GM21367 (cell line): ENCODE measurements around the gene LOXHD1.

Source experiments
- ATAC-seq: cut with Tn5 transposase; IDR thresholded peaks from one replicate; pipeline ENCODE4 v1.9.1; 2021; ENCODE audit not compliant: unreplicated experiment

The LOXHD1 gene

DNA sequence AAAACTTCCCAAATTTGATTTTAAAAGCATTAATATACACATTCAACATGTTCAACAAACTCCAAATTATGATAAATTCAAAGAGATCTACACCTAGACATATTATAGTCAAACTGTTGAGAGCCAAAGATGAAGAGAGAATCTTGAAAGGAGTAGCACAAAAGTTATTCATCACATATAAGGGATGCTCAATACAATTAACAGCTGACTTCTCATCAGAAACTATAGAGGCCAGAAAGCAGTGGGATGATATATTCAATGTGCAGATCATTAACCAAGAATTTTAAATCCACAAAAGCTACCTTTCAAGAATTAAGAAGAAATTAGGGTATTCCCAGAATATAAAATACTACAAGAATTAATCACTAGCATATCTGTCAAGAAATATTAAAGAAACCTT is 75.4 kb downstream of the LOXHD1 start:
- ATAC-seq: no peak

DNA sequence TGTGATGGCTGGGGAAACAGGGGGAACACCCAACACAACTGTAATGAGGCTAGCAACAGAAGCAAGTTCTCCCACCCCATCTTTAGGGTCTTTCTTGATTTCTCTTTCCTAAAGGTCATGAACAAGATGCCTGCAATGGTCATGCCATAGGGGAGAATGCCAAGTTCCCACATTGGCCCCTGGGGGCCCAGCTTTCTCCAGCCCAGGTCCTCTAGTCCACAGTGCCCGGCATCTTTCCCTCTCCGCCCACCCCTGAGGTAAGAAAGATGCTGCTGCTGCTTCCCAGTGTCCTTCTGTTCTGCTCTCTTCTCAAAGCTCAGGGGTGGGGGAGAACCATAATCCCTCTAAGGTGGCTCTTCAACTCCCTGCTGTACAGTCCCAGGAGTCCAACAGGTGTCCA is 78.0 kb downstream of the LOXHD1 start:
- ATAC-seq: no peak

DNA sequence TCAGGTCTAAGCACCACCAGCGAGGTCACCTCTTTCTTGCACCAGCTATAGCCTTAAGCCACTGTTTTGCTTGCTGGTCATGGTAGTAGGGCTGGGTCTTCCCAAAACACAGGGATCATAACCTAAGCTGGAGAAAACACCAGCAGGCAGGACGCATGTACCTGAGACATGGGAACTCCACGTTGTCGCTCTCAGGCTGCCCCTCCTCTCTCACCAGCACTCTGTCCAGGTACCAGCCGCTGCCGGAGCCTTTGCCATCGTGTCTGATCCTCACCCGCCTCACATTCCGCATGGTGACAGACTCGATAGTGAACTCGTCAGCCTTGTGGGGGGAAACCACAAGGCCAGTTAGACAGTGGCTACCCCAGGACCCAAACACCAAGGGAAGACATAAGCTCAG is 79.5 kb downstream of the LOXHD1 start:
- ATAC-seq: no peak

DNA sequence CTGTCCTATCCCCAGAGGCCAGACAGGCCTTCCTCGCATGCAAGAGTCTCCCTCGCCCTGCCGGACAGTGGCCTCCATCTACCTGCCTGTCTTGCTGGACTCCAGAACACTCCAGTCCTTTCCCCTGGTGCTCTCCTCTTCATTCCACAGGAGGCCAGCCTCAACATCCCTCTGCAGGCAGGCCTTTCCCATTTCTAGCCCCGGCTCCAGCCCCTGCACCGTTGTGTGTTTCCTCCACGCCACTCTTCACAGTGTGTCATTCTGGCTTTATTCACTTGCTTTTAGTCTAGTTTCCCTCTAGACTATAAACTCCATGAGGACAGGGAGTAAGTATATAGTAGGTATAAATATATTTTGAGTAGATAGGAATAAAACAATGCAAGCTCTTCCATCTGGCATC is 81.2 kb downstream of the LOXHD1 start:
- ATAC-seq: no peak

DNA sequence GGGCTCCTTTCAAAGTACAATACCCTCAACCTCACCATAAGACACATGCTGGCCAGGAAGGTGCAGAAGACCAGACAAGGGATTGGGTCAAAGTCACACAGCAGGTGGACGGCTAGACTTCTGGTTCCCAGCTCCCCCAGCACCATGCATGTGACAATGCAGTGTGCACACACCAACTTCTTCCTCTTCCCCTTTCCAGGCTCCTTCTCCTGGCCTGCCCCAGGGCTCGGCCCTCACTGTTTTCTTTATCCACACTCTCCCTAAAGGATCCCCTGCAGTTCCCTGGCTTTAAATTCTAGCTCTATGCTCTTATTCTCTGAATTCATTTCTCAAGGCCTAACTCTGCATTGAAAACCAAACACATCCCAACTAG is 82.3 kb downstream of the LOXHD1 start:
- no peak for ATAC-seq

DNA sequence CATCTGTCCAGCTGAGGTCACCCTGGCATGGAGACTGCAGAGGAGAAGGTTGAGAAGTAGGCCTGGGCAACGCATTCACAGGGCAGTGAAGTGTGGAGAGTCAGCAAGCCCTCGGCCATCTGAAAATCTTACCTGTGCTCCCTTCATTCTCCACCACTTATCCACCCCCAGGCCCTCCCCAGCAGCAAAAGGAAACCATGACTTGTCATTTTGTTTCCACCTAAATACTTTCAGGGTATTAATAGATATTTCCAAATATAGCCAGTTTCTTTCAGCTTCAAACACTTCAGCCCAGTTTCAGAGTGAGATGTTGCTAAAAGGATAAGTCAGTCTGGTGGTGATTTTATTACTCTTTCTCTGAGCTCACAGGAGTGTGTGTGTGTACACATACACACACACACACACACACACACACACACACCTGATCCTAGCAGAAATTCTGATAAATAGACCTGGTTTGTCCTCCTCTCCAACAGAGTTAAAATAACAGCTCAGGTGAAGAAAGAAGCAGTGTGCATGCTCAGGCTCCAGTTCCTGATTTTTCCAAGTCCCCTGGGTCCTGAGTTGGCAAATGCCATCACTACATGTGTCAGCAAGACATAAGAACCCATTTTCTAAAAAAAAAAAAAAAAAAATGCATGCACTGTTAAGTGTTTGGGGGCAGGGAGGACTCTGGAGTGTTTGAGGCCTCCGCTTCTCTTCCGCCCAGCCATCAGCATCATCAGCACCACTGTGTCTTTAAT is 82.8 kb downstream of the LOXHD1 start:
- ATAC-seq: peak; percentile 59

DNA sequence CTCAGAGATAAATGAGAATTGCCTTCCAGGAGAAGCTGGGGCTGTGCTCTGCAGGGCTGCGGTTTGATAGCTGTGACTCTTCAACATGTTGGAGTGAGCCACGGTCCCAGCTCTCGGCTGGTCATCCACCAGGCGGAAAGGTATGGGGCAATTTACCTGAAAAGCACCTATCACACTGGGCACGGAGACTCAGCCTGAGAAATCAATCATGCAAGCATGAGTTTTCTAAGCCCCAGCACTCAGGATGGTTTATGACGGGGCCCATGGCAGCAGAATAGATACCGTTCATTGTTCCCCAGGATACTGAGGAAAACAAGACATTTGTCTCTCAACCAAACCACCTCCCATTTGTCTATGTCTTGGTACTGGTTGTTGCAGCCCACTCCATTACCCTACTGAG is 83.9 kb downstream of the LOXHD1 start:
- ATAC-seq: no peak

DNA sequence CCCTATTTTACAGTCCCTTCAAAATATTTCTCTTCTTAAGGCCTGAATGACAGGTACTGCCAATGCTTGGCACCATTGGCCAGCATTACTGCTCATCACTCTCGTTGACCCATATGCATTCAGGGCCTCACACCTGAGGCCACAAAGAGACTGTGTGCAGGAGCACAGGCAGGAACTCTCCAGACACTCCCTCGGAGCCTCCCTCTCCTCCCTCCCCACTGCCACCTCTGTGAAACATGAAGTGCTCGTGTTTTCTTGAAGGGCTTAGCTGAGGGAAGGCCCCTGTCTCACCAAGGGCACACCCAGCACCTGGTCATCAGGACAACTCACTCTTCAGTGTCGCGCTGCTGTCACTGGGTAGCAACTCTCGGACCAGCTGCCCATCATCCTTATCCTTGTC is 85.3 kb downstream of the LOXHD1 start:
- no peak for ATAC-seq

DNA sequence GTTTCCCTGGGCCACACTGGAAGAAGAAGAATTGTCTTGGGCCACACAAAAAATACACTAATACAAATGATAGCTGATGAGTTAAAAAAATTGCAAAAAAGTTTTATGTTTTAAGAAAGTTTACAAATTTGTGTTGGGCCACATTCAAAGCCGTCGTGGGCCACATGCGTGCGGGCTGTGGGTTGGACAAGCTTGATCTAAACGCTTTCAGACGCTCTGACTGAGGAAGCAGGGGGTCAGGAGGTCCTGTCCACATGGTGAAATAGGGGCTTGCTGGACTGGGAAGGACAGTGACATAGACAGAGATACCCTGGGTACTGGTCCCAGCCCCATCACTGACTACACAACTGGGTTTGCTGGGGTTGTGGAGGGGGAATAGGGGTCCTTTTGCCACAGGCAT is 86.4 kb downstream of the LOXHD1 start:
- no peak for ATAC-seq

DNA sequence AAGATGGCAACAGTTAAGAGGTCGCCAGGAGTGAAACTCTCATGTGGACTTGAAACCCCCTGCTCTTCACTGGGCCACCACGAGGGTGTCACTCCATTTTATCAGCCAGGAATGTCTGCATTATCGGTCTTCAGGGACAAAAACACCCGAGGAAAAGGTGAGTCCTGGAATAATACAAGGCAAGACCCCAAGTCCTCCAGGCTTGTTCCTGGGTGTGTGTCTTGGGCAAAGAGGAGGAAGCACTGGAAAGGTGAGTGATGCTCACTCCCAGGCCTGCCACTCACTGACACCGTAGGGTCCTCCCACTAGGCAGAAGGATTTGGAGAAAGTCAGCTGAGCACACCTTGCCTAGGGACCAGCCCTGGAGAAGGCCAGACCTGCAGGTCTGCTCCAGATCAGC is 86.9 kb downstream of the LOXHD1 start:
- ATAC-seq: no peak

DNA sequence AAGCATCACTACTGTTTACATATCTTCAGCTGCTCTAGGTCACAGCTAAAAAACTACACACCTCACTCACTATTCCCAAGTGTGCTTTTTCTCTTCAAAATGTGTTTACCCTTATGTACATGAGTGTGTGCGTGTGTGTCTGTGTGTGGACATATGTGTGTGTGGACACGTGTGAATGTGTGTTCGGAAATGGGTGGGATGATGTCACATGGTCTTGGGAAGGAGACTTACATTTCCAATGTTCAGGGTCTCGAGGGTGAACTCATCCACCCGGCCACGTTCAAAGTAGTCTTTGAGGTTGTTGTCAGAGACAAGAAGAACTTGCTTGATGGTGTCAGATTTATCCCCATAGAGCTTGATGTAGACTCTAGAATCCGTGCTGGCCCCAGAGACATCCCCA is 87.8 kb downstream of the LOXHD1 start:
- no peak for ATAC-seq

DNA sequence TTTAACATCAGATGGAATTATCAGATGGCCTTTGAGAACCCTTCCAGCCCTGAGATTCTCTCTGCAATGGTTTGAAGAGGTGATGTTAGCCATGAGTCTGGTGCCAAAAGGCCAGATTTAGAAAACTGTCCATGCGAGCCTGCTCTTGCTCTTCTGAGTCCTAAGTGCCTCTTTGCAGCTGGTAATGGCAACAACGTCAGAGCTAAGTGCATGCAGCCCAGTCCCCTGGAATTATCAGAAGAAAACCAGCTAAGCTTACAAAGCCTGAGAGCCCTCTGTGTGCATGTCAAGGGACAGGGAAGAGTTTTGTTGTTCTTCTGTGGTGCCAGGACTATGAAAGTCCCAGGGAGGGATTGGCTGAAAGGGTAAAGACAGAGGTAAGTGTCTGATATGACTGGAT is 89.8 kb downstream of the LOXHD1 start:
- ATAC-seq: no peak

DNA sequence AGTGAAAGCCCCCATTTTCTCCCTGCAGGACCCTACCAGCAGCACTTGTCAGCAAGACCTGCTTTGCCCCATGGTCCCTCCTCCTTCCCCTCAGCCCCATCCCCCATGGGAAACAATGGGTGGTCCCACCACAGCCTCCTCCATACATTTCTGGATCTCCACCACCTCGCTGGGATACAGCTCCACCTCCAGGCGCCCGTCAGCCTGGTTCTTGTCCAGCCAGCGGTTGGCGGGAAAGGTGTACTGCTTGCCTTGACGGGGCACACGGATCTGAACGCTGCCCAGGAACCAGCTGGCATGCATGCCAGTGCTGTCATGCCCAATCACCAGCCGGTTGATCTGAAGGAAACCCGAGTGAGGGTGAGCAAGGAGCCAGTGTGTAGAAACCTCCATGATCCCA is 90.9 kb downstream of the LOXHD1 start:
- no peak for ATAC-seq

DNA sequence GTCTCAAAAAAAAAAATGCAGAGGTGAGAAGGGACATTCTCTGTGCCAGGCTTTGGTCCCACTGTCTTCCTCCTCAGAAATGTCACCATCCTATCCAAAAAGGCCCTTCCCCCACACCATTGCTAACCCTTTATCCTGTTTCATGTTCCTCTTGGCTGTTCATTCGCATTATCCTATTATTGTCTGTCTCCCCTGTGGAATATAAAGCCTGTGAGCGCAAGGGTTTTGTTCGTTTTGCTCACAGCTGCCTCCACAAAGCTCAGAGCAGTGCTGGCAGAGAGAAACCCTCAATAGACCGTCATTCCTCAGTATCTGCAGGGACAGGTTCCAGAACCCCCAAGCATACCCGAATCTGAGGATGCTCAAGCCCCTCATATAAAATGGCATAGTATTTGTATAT is 91.8 kb downstream of the LOXHD1 start:
- no peak for ATAC-seq

DNA sequence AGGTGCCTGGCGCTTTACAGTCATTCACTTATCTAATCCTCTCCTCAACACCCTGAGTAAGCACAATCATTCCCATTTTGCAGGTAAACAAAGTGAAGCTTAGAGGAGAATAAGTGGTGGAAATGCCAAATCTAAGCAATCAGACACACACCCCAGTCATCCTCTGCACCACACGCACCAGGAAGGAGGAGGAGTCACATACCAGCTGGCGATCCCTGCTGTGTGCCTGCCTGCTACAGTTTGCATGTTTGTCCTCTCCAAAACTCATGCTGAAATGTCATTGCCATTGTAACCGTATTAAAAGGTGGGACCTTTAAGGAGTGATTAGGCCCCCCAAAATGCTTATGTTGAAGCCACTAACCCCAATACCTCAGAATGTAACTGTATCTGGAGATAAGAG is 93.7 kb downstream of the LOXHD1 start:
- no peak for ATAC-seq

DNA sequence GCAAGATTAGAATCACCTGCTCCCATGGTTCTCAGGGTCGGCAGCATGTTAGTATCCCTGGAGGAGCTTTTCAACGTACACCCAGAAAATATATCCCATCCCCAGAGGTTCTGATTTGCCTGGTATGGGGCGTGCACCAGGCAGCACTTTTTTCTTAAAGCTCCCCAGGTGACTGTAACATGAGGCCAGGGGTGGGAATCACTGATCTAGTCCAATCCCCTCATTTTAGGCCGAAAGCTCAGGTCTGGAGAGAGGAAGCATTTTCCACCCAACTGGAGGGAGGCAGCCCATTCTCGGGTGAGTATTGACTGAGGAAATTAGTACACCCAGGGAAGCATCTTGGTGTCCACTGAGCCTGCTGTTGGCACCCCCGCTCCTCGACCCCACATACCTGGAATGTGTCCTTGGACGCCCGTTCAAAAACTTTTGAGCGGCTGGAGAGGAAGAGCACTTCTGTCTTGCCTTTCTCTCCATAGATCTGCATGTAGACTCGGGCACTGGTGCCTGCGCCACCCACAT is 94.3 kb downstream of the LOXHD1 start:
- no peak for ATAC-seq

DNA sequence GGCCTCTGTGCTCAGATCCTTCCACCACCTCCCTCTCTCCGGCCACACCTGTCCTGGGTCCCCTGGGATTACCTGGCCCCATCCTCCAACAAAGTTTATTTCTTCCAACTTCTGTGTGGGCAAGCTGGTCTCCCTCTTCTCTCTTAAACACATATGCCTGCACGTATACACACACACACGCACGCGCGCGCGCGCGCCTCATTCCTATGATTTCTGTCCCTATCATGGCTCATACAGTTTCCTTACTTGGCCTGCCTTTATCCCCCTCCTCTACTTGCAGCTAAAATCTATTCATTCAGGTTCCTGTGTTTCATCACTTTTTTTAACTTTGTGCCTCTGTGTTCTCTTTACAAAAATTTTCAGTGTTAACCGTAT is 96.4 kb downstream of the LOXHD1 start:
- ATAC-seq: no peak

DNA sequence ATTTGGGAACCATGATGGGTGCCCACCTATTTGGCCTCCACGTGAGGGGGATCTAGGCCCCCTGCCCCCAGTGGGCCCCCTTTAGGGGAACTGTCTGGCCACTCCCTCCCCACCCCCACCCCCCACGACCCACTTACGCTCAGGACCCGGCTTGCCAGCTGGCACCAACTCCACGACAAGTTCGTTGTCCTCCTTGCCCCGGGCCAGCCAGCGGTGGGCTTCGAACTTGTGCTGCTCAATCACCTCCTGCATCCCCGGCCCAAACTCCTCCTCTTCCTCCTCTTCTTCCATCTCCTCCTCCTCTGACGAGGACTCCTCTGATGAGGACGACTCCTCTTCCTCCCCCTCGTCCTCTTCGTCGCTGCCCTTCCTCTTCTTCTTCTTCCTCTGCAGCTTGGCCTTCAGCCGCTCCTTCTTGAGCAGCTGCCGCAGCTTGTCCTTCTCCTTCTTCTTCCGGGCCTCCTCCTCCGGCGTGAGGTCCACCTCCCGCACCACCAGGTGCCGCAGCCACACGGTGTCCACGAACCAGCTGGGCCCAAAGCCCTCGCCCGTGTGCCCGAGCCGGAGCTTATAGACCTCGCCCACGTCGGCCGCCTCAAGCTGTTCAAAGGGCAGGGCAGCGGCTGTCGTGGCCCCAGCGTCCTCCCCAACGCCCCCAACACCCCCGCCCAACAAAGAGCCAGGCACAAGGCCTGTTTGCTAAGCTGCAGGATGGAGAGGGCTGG is 96.9 kb downstream of the LOXHD1 start:
- no peak for ATAC-seq

DNA sequence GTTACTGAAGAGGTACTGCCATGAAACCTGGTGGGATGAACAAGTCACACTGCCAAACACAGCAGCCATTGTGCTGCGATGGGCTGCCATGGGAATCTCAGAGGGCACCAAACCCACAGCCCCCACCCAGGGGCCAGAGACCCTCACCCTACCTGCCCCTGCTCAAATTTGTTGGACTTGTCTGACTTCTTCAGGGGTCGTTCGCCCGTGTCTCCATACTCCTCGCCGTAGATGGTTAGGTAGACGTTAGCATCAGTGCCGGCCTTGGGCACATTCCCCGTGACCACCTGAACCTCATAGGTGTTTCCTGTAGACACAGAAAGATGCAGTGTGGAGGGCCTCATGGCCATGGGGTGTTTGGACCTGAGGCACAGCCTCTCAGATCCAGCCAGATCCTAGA is 97.7 kb downstream of the LOXHD1 start:
- no peak for ATAC-seq

DNA sequence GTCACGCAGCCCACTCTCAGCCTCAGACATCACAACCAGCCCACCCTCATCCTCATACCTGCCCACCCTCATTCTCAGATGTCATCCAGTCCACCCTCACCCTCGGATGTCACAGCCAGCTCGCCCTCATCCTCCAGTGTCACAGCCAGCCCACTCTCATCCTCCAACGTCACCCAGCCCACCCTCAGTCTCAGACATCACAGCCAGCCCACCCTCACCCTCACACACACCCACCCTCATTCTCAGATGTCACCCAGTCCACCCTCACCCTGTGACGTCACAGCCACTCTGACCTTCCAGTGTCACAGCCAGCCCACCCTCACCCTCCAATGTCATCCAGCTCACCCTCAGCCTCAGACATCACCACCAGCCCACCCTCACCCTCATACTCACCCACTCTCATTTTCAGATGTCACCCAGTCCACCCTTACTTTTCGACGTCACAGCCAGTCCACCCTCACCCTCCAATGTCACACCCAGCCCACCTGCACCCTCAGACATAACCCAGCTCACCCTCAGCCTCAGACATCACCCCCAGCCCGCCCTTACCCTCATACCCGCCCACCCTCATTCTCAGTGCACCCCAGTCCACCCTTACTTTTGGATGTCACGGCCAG is 100.3 kb downstream of the LOXHD1 start:
- no peak for ATAC-seq

DNA sequence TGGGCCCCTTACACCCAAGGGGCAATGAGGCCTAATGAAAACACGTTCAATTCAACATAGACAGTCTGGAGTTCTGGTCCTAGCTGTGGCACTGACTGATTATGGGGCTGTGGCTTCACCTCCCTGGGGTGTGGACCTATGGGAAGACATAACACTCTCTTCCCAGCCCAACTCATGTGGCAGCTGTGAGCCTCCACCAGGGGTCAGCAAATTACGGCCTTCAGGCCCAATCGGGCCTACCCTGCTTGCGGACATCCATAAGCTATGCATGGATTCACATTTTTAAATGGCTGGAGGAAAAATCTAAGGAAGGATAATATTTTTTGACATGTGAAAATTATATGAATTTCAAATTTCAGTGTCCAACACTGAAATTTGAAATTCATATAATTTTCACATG is 101.3 kb downstream of the LOXHD1 start:
- ATAC-seq: no peak

DNA sequence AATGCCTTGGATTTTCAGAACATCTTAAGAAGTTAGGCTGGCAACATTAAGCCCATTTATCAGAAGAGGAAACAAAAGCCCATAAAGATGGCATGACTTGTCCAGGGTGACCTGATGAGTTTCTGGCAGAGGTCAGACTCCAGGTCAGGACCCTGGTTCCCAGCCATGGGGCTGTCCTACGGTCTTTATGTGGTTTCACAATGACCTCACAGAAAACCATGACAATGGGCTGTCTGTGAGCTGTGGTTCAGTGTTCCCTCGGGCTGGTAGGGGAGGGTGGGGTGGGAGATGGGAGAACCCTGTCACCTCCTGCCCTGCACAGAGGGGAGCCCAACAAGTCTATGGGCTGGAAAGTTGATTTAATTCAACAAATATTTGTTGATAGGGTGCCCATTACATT is 101.8 kb downstream of the LOXHD1 start:
- ATAC-seq: no peak
